Heart left ventricle (tissue), 16 donors: Measurements from ENCODE around the gene GALNT18. TPM values are rescaled to one million over a fixed set of nuclear protein-coding genes. Genes with fewer than 3 reads are reported as not detected.

Experiments
- ATAC-seq, 4 donors: fragments of 200-7000 bp; cut with Tn5 transposase; one replicate each; pipeline ENCODE4 v1.9.1; 2020 to 2022; ENCODE audit warnings: moderate library complexity in 4 of 4, mild to moderate bottlenecking in 3 of 4, moderate number of reproducible peaks in 1 of 4
- DNase-seq, 5 donors: peaks; one replicate each; pipeline ENCODE4 v3.0.0-alpha.2; 2020
- H3K27ac ChIP-seq, 12 donors: fragments of 200-600 bp; sonication (generic) in 4 of 12; one replicate each; pipeline versions ENCODE4 v1.5.0 to v1.8.0; 2016 to 2022; ENCODE audit warnings: mild to moderate bottlenecking in 2 of 12
- H3K27me3 ChIP-seq, 9 donors: fragments of 200-600 bp; sonication (generic) in 2 of 9; one replicate each; pipeline versions ENCODE4 v1.5.1 to v1.8.0; 2016 to 2022; ENCODE audit warnings: mild to moderate bottlenecking in 3 of 9
- H3K36me3 ChIP-seq, 9 donors: fragments of 200-600 bp; sonication (generic) in 2 of 9; one replicate each; pipeline versions ENCODE4 v1.5.0 to v1.8.0; 2018 to 2022; ENCODE audit warnings: mild to moderate bottlenecking in 2 of 9
- H3K4me1 ChIP-seq, 12 donors: fragments of 200-600 bp; sonication (generic) in 4 of 12; one replicate each; pipeline versions ENCODE4 v1.5.0 to v1.8.0; 2016 to 2022; ENCODE audit warnings: mild to moderate bottlenecking in 3 of 12
- H3K4me3 ChIP-seq, 12 donors: fragments of 200-600 bp; sonication (generic) in 4 of 12; one replicate each; pipeline versions ENCODE4 v1.5.0 to v1.8.0; 2017 to 2022; ENCODE audit warnings: mild to moderate bottlenecking in 9 of 12, moderate library complexity in 4 of 12
- H3K9me3 ChIP-seq, 12 donors: fragments of 200-600 bp; sonication (generic) in 4 of 12; one replicate each; pipeline versions ENCODE4 v1.5.0 to v1.8.0; 2016 to 2022; ENCODE audit warnings: mild to moderate bottlenecking in 1 of 12
- POLR2A ChIP-seq, 2 donors: fragments of 450-650 bp; IDR thresholded peaks; one replicate each; pipeline ENCODE4 v1.6.1; 2017; ENCODE audit warnings: antibody characterized with exemption in 2 of 2, mild to moderate bottlenecking in 2 of 2, moderate library complexity in 2 of 2
- WGBS, 4 donors: extraction: QIAGEN DNeasy Blood & Tissue Kit in 2 of 4; methylation state at CpG; one replicate each; pipeline versions ENCODE4 v1.1.5 to v1.1.7; 2013 to 2018; 5-methylcytosine and 5-hydroxymethylcytosine counted together
- intact Hi-C, 10 donors: fragments of 100-400 bp; cut with DNase I; formaldehyde crosslinking; loops; one replicate each; pipeline versions ENCODE4 v1.11.1 to v1.14.2; 2022
- polyA plus RNA-seq, 2 donors: library from polyadenylated mRNA; stranded (reverse); fragments of 200-250 nt; gene quantifications; one replicate each; pipeline ENCODE4 v1.2.3, GENCODE V29; 2013
- total RNA-seq, 9 donors: library from RNA; depleted of rRNA in 2 of 9; stranded (reverse); fragments of >200 nt in 2 of 9; fragmentation: NEBNext Ultra II Directional in 3 of 9; extraction: Animal tissue kit (Norgen Biotek cat#: 25700) in 3 of 9; gene quantifications; one replicate each; pipeline versions ENCODE4 v1.1.0 to v1.2.4, GENCODE V29; 2016 to 2023
- TF ChIP-seq, protein P1 (sequence below), 12 donors: fragments of 200-600 bp; sonication (generic) in 4 of 12; IDR thresholded peaks; one replicate each; pipeline versions ENCODE4 v1.5.0 to v1.8.0; 2018 to 2022; ENCODE audit warnings: antibody characterized with exemption in 12 of 12, mild to moderate bottlenecking in 5 of 12
- donor health status: ischemic (EF 13 %, LVEDD 7.1; RV severe dilation, severe dysfunction).
- donor health status: healthy with polysubstance abuse.
- donor health status: DM: no; HTN: yes; CAD: no.
- donor health status: DM: no; HTN: no; CAD: no.
- donor health status: ischemic (EF 25% LVEDD 6.9; RV normal size, moderate dysfunction).
- donor health status: ischemic (EF 25% LVEDD 5.7; RV mildly dilated, moderate dysfunction).
- donor health status: healthy.
- donor health status: DM: yes; HTN: yes; CAD: no.
- donor health status: ischemic (EF 35%, LVEDD 5.7; RV mildly dilated, moderate dysfunction).
- donor health status: nonischemic (EF 11% LVEDD 7.7; RV severe dilation, severe dysfunction).
- donor health status: DM: yes; HTN: yes; CAD: no.
- donor health status: PGD.
- donor health status: ischemic (EF 29% LVEDD 5.4; RV normal size, mild dysfunction).
- donor health status: nonischemic (EF 23%, LVEDD 6.1; RV moderate dilation, normal function).

Gene GALNT18
- total and polyA plus RNA-seq, 11 donors = 9.0 to 31.8 (median 17.3) TPM

DNA sequence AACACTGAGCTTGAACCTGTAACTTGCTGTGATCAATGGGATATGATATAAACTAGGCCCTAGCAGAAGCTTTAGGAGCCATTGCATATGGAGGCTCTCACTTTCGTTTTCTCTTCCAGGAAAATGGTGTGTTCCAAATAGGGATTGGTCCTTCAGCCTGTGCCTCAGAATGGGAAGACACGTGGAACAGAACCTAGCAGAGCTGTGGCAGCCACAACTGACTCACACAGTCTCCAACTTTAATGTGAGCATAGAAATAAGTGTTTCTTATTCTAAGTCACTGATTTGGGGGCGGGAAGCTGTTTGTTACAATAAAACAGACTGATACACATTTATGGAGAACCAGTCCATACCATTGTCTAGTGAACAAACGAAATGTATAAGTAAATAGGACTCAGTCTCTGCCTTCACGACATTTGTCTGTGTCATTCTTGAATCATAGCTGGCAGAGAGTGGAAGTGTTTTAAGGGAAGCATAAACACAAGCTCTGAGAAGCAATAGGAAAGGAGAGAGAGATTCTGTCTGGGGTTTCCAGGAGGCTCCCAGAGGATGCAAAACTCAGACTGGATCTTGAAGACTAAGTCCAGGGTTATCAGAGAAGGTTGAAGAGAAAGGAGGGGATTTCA is 97.3 kb downstream of the GALNT18 start:
- DNase-seq = no peak
- ATAC-seq = no peak
- intact Hi-C loops = loop anchor here in 2 of 10 donors (5.0 to 10.0 kb wide), 2 partner anchors 110 to 117 kb away; no protein-coding TSS in a partner anchor
- Histone ChIP-seq H3K36me3 (no peaks in the 10 kb centered on the region), H3K27ac (no peak overlapping the region), H3K4me3 (no peak overlapping the region), H3K27me3 (no peaks in the 10 kb centered on the region), H3K4me1 (peaks cover 0 to 51% (median 15%) of the 10 kb centered on the region in 12 donors), H3K9me3 (no peaks in the 10 kb centered on the region)
- WGBS, 4 donors = 81 to 89% (median 86%) methylated on average over 5 of the region's 5 CpGs
- no peak for TF ChIP-seq POLR2A (IDR thresholded peaks at IDR 0.05)
- TF ChIP-seq, protein P1, sequence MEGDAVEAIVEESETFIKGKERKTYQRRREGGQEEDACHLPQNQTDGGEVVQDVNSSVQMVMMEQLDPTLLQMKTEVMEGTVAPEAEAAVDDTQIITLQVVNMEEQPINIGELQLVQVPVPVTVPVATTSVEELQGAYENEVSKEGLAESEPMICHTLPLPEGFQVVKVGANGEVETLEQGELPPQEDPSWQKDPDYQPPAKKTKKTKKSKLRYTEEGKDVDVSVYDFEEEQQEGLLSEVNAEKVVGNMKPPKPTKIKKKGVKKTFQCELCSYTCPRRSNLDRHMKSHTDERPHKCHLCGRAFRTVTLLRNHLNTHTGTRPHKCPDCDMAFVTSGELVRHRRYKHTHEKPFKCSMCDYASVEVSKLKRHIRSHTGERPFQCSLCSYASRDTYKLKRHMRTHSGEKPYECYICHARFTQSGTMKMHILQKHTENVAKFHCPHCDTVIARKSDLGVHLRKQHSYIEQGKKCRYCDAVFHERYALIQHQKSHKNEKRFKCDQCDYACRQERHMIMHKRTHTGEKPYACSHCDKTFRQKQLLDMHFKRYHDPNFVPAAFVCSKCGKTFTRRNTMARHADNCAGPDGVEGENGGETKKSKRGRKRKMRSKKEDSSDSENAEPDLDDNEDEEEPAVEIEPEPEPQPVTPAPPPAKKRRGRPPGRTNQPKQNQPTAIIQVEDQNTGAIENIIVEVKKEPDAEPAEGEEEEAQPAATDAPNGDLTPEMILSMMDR (IDR thresholded peaks at IDR 0.05) = no peak

DNA sequence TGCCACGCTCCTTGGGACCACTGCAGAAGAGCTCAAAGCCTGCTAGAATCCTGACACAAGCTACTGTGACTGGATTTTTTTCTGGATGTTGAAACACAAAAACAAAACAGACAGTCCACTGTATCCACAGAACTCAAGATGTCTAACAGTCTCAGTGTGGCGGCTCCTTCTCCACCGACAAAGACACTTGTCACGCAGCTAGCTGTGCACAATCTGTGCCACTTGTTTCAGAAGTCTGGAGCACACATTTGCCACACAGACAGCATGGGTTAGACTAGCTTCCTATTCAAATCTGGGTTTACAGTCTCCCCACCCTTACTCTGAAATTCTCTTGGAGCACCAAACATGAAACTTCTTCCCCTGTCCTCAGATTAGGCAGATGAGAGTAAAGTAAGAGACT is 99.2 kb downstream of the GALNT18 start:
- 94 to 98% (median 96%) methylated on average over 4 of the region's 4 CpGs for WGBS, 4 donors
- Histone ChIP-seq H3K4me3 (no peak overlapping the region), H3K27me3 (no peaks in the 10 kb centered on the region), H3K36me3 (no peaks in the 10 kb centered on the region), H3K9me3 (no peaks in the 10 kb centered on the region), H3K27ac (no peak overlapping the region), H3K4me1 (peaks cover 0 to 58% (median 17%) of the 10 kb centered on the region in 12 donors)
- intact Hi-C loops = loop anchor here in 1 of 10 donors (10.0 kb wide), 1 partner anchor 108 kb away; no protein-coding TSS in a partner anchor
- TF ChIP-seq, protein P1 (IDR thresholded peaks at IDR 0.05) = no peak
- TF ChIP-seq POLR2A (IDR thresholded peaks at IDR 0.05) = no peak
- ATAC-seq = no peak
- no peak for DNase-seq

- Histone ChIP-seq H3K9me3 (no peaks in the 10 kb centered on the region), H3K27ac (peak overlapping the region in 1 of 12 donors; percentile 17), H3K4me1 (peaks cover 0 to 59% (median 18%) of the 10 kb centered on the region in 12 donors), H3K4me3 (no peak overlapping the region), H3K36me3 (no peaks in the 10 kb centered on the region), H3K27me3 (no peaks in the 10 kb centered on the region)
- no peak for DNase-seq
- intact Hi-C loops = loop anchor here in 1 of 10 donors (10.0 kb wide), 1 partner anchor 107 kb away; no protein-coding TSS in a partner anchor
- WGBS, 4 donors = 63 to 70% (median 66%) methylated on average over 13 of the region's 13 CpGs
- ATAC-seq = no peak
- TF ChIP-seq POLR2A (IDR thresholded peaks at IDR 0.05) = no peak
- TF ChIP-seq, protein P1 (IDR thresholded peaks at IDR 0.05) = no peak
These were observed 100.4 kb downstream of the GALNT18 start for GRCh38 chr11:11521306-11522002.
